H1 (cell line): ENCODE results near the gene ANAPC13. TPM values are rescaled to one million over a fixed set of nuclear protein-coding genes. Genes with fewer than 3 reads are reported as not detected.

Source experiments
- CTCF ChIA-PET: fragments of 300-600 bp; sonication (Branson Sonifier 250); formaldehyde crosslinking; loops from one replicate; lab custom pipeline; 2021; ENCODE audit not compliant: partially characterized antibody; lab: Charles Lee
- POLR2A ChIA-PET: fragments of 300-600 bp; sonication (Branson Sonifier 250); formaldehyde crosslinking; loops from one replicate; lab custom pipeline; 2021; ENCODE audit warnings: inconsistent platforms; ENCODE audit not compliant: partially characterized antibody; lab: Charles Lee
- DNase-seq, 2 experiments: peaks; one replicate each; pipeline versions ENCODE4 v3.0.0 to v3.0.0-alpha.2; 2010 to 2022; ENCODE audit warnings: low spot score in 2 of 2, low read depth in 1 of 2, mixed read lengths in 1 of 2
- FAIRE-seq: peaks from 2 replicates; lab custom pipeline; 2011; peaks lifted over from hg19 to GRCh38; lab: Jason Lieb, UNC
- H2AFZ ChIP-seq: 2 replicates; pipeline ENCODE4 v1.8.1; 2012; ENCODE audit warnings: low read length, inconsistent platforms
- H2AK5ac ChIP-seq: 2 replicates; pipeline ENCODE4 v1.6.1; 2013; ENCODE audit warnings: low read depth, low read length
- H2BK120ac ChIP-seq: replicated peaks from 2 replicates; pipeline ENCODE3; 2013; ENCODE audit warnings: low read depth, low read length, inconsistent platforms
- H2BK12ac ChIP-seq: 2 replicates; pipeline ENCODE4 v1.6.1; 2013; ENCODE audit warnings: low read depth, low read length
- H2BK15ac ChIP-seq: 2 replicates; pipeline ENCODE4 v1.6.1; 2013; ENCODE audit warnings: low read length
- H2BK20ac ChIP-seq: 2 replicates; pipeline ENCODE4 v1.6.1; 2013; ENCODE audit warnings: low read length
- H2BK5ac ChIP-seq: 2 replicates; pipeline ENCODE4 v1.6.1; 2013; ENCODE audit warnings: low read depth, low read length
- H3K14ac ChIP-seq: 2 replicates; pipeline ENCODE4 v1.6.1; 2013; ENCODE audit warnings: inconsistent platforms; ENCODE audit not compliant: insufficient read length
- H3K18ac ChIP-seq: 2 replicates; pipeline ENCODE4 v1.6.1; 2013; ENCODE audit warnings: low read length; ENCODE audit errors: extremely low read depth
- H3K23ac ChIP-seq: 2 replicates; pipeline ENCODE4 v1.6.1; 2013; ENCODE audit warnings: inconsistent platforms; ENCODE audit not compliant: insufficient read length
- H3K23me2 ChIP-seq: 2 replicates; pipeline ENCODE4 v1.6.1; 2013; ENCODE audit warnings: low read depth, low read length
- H3K27ac ChIP-seq: 2 replicates; pipeline ENCODE4 v1.6.1; 2011; ENCODE audit warnings: low read depth, low read length, inconsistent platforms
- H3K27me3 ChIP-seq, 4 experiments: replicated peaks in 1 of 4; 1 replicate in 1 of 4; 2 replicates in 3 of 4; pipeline versions ENCODE4 v1.6.1 to v1.8.1; 2011 to 2013; ENCODE audit warnings: low read length in 3 of 4, mild to moderate bottlenecking in 3 of 4, inconsistent platforms in 2 of 4, mixed read lengths in 2 of 4, moderate library complexity in 1 of 4; ENCODE audit not compliant: control insufficient read depth in 3 of 4, insufficient read depth in 3 of 4; ENCODE audit errors: extremely low read depth in 1 of 4
- H3K36me3 ChIP-seq, 4 experiments: 2 replicates each; pipeline versions ENCODE4 v1.6.1 to v1.8.1; 2011 to 2013; ENCODE audit warnings: mild to moderate bottlenecking in 4 of 4, low read length in 3 of 4, moderate library complexity in 2 of 4, control low read depth in 1 of 4, inconsistent platforms in 1 of 4; ENCODE audit not compliant: insufficient read depth in 4 of 4, control insufficient read depth in 2 of 4
- H3K4ac ChIP-seq: replicated peaks from 2 replicates; pipeline ENCODE3; 2013; ENCODE audit warnings: low read length, low read depth, mixed read lengths, inconsistent platforms; ENCODE audit not compliant: insufficient read length
- H3K4me1 ChIP-seq, 4 experiments: replicated peaks in 1 of 4; 1 replicate in 1 of 4; 2 replicates in 3 of 4; pipeline versions ENCODE4 v1.6.1 to v1.8.1; 2011 to 2013; ENCODE audit warnings: low read length in 3 of 4, inconsistent platforms in 2 of 4, mixed read lengths in 1 of 4; ENCODE audit not compliant: insufficient read depth in 4 of 4, control insufficient read depth in 3 of 4
- H3K4me2 ChIP-seq, 2 experiments: 2 replicates each; pipeline versions ENCODE4 v1.6.1 to v1.8.1; 2011 to 2013; ENCODE audit warnings: low read depth in 2 of 2, low read length in 2 of 2, control low read depth in 1 of 2, inconsistent platforms in 1 of 2, mild to moderate bottlenecking in 1 of 2; ENCODE audit not compliant: insufficient read depth in 1 of 2
- H3K4me3 ChIP-seq, 4 experiments: fragments of 200-600, 300-600 bp in 1 of 4; sonication (generic), shearing (Covaris generic), sonication (Bioruptor Twin) in 1 of 4; 2 replicates each; pipeline versions ENCODE4 v1.5.1 to v1.8.1; 2011 to 2016; ENCODE audit warnings: low read length in 4 of 4, low read depth in 3 of 4, control low read depth in 2 of 4, inconsistent platforms in 2 of 4, mild to moderate bottlenecking in 2 of 4, mixed read lengths in 1 of 4, moderate library complexity in 1 of 4; ENCODE audit not compliant: insufficient read depth in 2 of 4; ENCODE audit errors: extremely low read depth in 1 of 4
- H3K56ac ChIP-seq: replicated peaks from 2 replicates; pipeline ENCODE3; 2013; ENCODE audit warnings: low read depth, mild to moderate bottlenecking, mixed read lengths, low read length, inconsistent platforms; ENCODE audit not compliant: insufficient read length
- H3K79me1 ChIP-seq: 2 replicates; pipeline ENCODE4 v1.6.1; 2013; ENCODE audit warnings: low read depth, low read length, control low read depth
- H3K79me2 ChIP-seq, 2 experiments: 2 replicates each; pipeline versions ENCODE4 v1.6.1 to v1.8.1; 2012 to 2013; ENCODE audit warnings: low read length in 2 of 2, mild to moderate bottlenecking in 2 of 2, inconsistent platforms in 1 of 2; ENCODE audit not compliant: insufficient read depth in 2 of 2, control insufficient read depth in 1 of 2
- H3K9ac ChIP-seq, 4 experiments: replicated peaks in 1 of 4; 1 replicate in 1 of 4; 2 replicates in 3 of 4; pipeline versions ENCODE4 v1.6.1 to v1.8.1; 2011 to 2013; ENCODE audit warnings: low read depth in 3 of 4, low read length in 3 of 4, control low read depth in 2 of 4, mild to moderate bottlenecking in 2 of 4, moderate library complexity in 2 of 4, inconsistent platforms in 1 of 4; ENCODE audit errors: extremely low read depth in 1 of 4
- H3K9me3 ChIP-seq, 2 experiments: 2 replicates each; pipeline versions ENCODE4 v1.6.1 to v1.8.1; 2012 to 2013; ENCODE audit warnings: mild to moderate bottlenecking in 2 of 2, moderate library complexity in 2 of 2, control low read depth in 1 of 2, inconsistent platforms in 1 of 2, low read depth in 1 of 2, low read length in 1 of 2, mixed read lengths in 1 of 2; ENCODE audit not compliant: insufficient read depth in 2 of 2
- H4K20me1 ChIP-seq, 2 experiments: replicated peaks in 1 of 2; 2 replicates each; pipeline versions ENCODE3 to v1.8.1; 2011 to 2013; ENCODE audit warnings: inconsistent platforms in 2 of 2, low read length in 2 of 2, mild to moderate bottlenecking in 1 of 2; ENCODE audit not compliant: insufficient read depth in 2 of 2, control insufficient read depth in 1 of 2
- H4K5ac ChIP-seq: 2 replicates; pipeline ENCODE4 v1.6.1; 2013; ENCODE audit warnings: low read length, low read depth, mixed read lengths, inconsistent platforms; ENCODE audit not compliant: insufficient read length
- H4K8ac ChIP-seq: 2 replicates; pipeline ENCODE4 v1.8.0; 2013; ENCODE audit warnings: mild to moderate bottlenecking, moderate library complexity, low read length, inconsistent platforms; ENCODE audit not compliant: insufficient read depth; ENCODE audit errors: extremely low read depth
- H4K91ac ChIP-seq: replicated peaks from 2 replicates; pipeline ENCODE3; 2013; ENCODE audit warnings: low read length, mixed read lengths, inconsistent platforms; ENCODE audit not compliant: insufficient read length
- BCL11A ChIP-seq, 2 experiments: IDR thresholded peaks; one replicate each; pipeline ENCODE4 v1.6.1; 2011; ENCODE audit warnings: low read depth in 2 of 2, low read length in 2 of 2, mild to moderate bottlenecking in 2 of 2
- BRCA1 ChIP-seq: IDR thresholded peaks from 2 replicates; pipeline ENCODE4 v1.6.1; 2012; ENCODE audit warnings: low read depth, low read length, improper control_type of control experiment
- EP300 ChIP-seq, 2 experiments: IDR thresholded peaks; 1 replicate in 1 of 2; 2 replicates in 1 of 2; pipeline ENCODE4 v1.6.1; 2011 to 2012; ENCODE audit warnings: low read depth in 2 of 2, low read length in 2 of 2, mild to moderate bottlenecking in 2 of 2, borderline replicate concordance in 1 of 2, inconsistent platforms in 1 of 2, moderate library complexity in 1 of 2
- EZH2 ChIP-seq: fragments of 200-600 bp; sonication (generic); IDR thresholded peaks from 2 replicates; pipeline ENCODE4 v1.7.1; 2012; ENCODE audit warnings: low read depth, mild to moderate bottlenecking, moderate library complexity, low read length, inconsistent platforms; ENCODE audit not compliant: severe bottlenecking
- GTF2F1 ChIP-seq: IDR thresholded peaks from 2 replicates; pipeline ENCODE4 v1.6.1; 2012; ENCODE audit warnings: low read depth, low read length, improper control_type of control experiment, borderline replicate concordance
- MAFK ChIP-seq: IDR thresholded peaks from 2 replicates; pipeline ENCODE4 v1.6.1; 2012; ENCODE audit warnings: low read depth, mild to moderate bottlenecking, improper control_type of control experiment, low read length
- NANOG ChIP-seq: IDR thresholded peaks from 2 replicates; pipeline ENCODE4 v1.6.1; 2011; ENCODE audit warnings: low read length, low read depth, mild to moderate bottlenecking, inconsistent platforms; ENCODE audit not compliant: insufficient read depth, poor library complexity, severe bottlenecking
- RNF2 ChIP-seq: fragments of 200-900, 300-1000 bp; sonication (generic); IDR thresholded peaks from 2 replicates; pipeline ENCODE4 v1.7.1; 2016; ENCODE audit warnings: borderline replicate concordance, low read depth, mild to moderate bottlenecking, antibody characterized with exemption, low read length; ENCODE audit not compliant: poor library complexity, severe bottlenecking; ENCODE audit errors: missing control alignments
- RXRA ChIP-seq: IDR thresholded peaks from 2 replicates; pipeline ENCODE4 v1.6.1; 2011; ENCODE audit warnings: low read depth, mild to moderate bottlenecking, low read length, moderate library complexity; ENCODE audit not compliant: insufficient read depth
- SIN3A ChIP-seq, 2 experiments: IDR thresholded peaks in 1 of 2; conservative IDR thresholded peaks in 1 of 2; 2 replicates each; pipeline ENCODE4 v1.6.1; 2011 to 2012; ENCODE audit warnings: low read length in 2 of 2, improper control_type of control experiment in 1 of 2, low read depth in 1 of 2, mild to moderate bottlenecking in 1 of 2
- SRF ChIP-seq: IDR thresholded peaks from 2 replicates; pipeline ENCODE4 v1.6.1; 2011; ENCODE audit warnings: mild to moderate bottlenecking, low read depth, low read length, moderate library complexity
- TEAD4 ChIP-seq: IDR thresholded peaks from 2 replicates; pipeline ENCODE4 v1.6.1; 2012; ENCODE audit warnings: low read depth, low read length, inconsistent platforms, mixed read lengths
- WGBS, 2 experiments: shearing (Covaris generic) in 1 of 2; methylation state at CpG; one replicate each; pipeline versions ENCODE4 v1.1.6 to v1.1.7; 2013 to 2015; ENCODE audit warnings: low lambda C conversion rate in 2 of 2, mixed read lengths in 2 of 2, inconsistent platforms in 1 of 2, low coverage in 1 of 2, missing lambda C conversion rate in 1 of 2; ENCODE audit not compliant: insufficient replicate concordance in 2 of 2, insufficient coverage in 1 of 2, insufficient read length in 1 of 2; ENCODE audit errors: extremely low coverage in 1 of 2, missing lambda C conversion rate in 1 of 2; 5-methylcytosine and 5-hydroxymethylcytosine counted together
- polyA plus RNA-seq, 7 experiments: library from polyadenylated mRNA; depleted of rRNA in 3 of 7; stranded (reverse) in 5 of 7; unstranded in 2 of 7; fragments of >200 nt in 5 of 7; fragments of 200-250 nt in 2 of 7; gene quantifications; 1 replicate in 5 of 7; 2 replicates in 1 of 7; 4 replicates in 1 of 7; pipeline versions ENCODE4 v1.2.1 to v1.2.3, GENCODE V29; 2011 to 2013; ENCODE audit warnings: missing spikeins in 2 of 7, mixed read lengths in 2 of 7
- total RNA-seq: library from RNA; stranded (reverse); fragmentation: NEBNext Ultra II Directional; extraction: Animal tissue kit (Norgen Biotek cat#: 25700); gene quantifications from 2 replicates; pipeline ENCODE4 v1.2.1, GENCODE V29; 2021

The ANAPC13 gene
- total and polyA plus RNA-seq, 2 of the 8 experiments (the other 6 are each of a cell fraction or from before 2014, with no cell fraction given), result 33.3 to 34.0 TPM

- no peak overlapping the region for H3K4me2 ChIP-seq
- no peak overlapping the region for H3K9ac ChIP-seq
- H3K4me1 ChIP-seq, result peaks cover 0 to 3% (median 1%) of the 10 kb centered on the region in 4 experiments; a peak in 3 of 7 replicates
- no peak overlapping the region for H4K8ac ChIP-seq
- H4K5ac ChIP-seq, result no peak overlapping the region
- no peaks in the 10 kb centered on the region for H3K9me3 ChIP-seq
- POLR2A ChIA-PET, result interaction anchor here (0.8 to 4.7 kb wide), 9 partner anchors 9 to 162 kb away, joined by 3 to 24 read pairs (median 5); partner anchors contain the start of gene AMOTL2
- H3K56ac ChIP-seq, result no peak overlapping the region
- FAIRE-seq, result no peak
- H2AFZ ChIP-seq, result no peak overlapping the region
- H2BK5ac ChIP-seq, result no peak overlapping the region
- H2BK120ac ChIP-seq, result no peak overlapping the region
- no peaks in the 10 kb centered on the region for H3K23me2 ChIP-seq
- no peak overlapping the region for H2BK20ac ChIP-seq
- no peak overlapping the region for H3K18ac ChIP-seq
- no peak overlapping the region for H2BK15ac ChIP-seq
- H3K4ac ChIP-seq, result no peak overlapping the region
- no peak overlapping the region; the same call in 1 of the 2 replicates for H2BK12ac ChIP-seq
- peaks cover 0 to 2% of the 10 kb centered on the region in 2 experiments for H4K20me1 ChIP-seq
- H3K14ac ChIP-seq, result no peak overlapping the region
- H2AK5ac ChIP-seq, result no peak overlapping the region
- WGBS, 2 experiments, result 94% methylated on average over 5 of the region's 5 CpGs; no CpG with 5 or more reads in 1 of the 2 experiments
- H3K4me3 ChIP-seq, result no peak overlapping the region
- no peak for DNase-seq
- H3K27me3 ChIP-seq, result no peaks in the 10 kb centered on the region; a peak in 1 of 7 replicates
- H3K23ac ChIP-seq, result no peak overlapping the region
- H3K79me2 ChIP-seq, result no peaks in the 10 kb centered on the region
- peaks cover 4 to 26% (median 14%) of the 10 kb centered on the region in 4 experiments; a peak in 7 of 8 replicates for H3K36me3 ChIP-seq
- CTCF ChIA-PET, result interaction anchor here (0.6 to 11.3 kb wide), 21 partner anchors 10 to 547 kb away, joined by 3 to 138 read pairs (median 7); no protein-coding TSS in a partner anchor
- no peaks in the 10 kb centered on the region for H3K79me1 ChIP-seq
- no peak overlapping the region for H4K91ac ChIP-seq
- H3K27ac ChIP-seq, result no peak overlapping the region
- TF ChIP-seq MAFK (no peak), GTF2F1 (no peak), BRCA1 (no peak), TEAD4 (no peak), EP300 (IDR thresholded peaks at IDR 0.05; ENCODE audit: borderline replicate concordance in 1 of 2, low read depth in 2 of 2, low read length in 2 of 2) (no peak), BCL11A (IDR thresholded peaks at IDR 0.05; ENCODE audit: low read depth in 2 of 2, low read length in 2 of 2) (no peak), SIN3A (conservative IDR thresholded peaks at IDR 0.05 in 1 of 2, IDR thresholded peaks at IDR 0.05 in 1 of 2; ENCODE audit: low read depth in 1 of 2, low read length in 2 of 2) (no peak), SRF (no peak), NANOG (no peak), RNF2 (no peak), RXRA (no peak), EZH2 (no peak)
Measured at GRCh38 chr3:134474956-134475355, 10.8 kb downstream of the ANAPC13 start.
